Measurements from ENCODE around the gene UBE2L3. TPM values are rescaled to one million over a fixed set of nuclear protein-coding genes. Genes with fewer than 3 reads are reported as not detected.
A peak's percentile ranks its signal among the peaks of the same experiment; 100 is the strongest.

UBE2L3 gene
- polyA plus RNA-seq, 1 donor: 54.9 TPM

GRCh38 chr22:21660904-21661303 is 93.4 kb downstream of the UBE2L3 start:
- WGBS (ENCODE audit: insufficient coverage, low lambda C conversion rate): no CpG with 5 or more reads among the region's 7 CpGs
- H3K36me3 ChIP-seq (ENCODE audit: control insufficient read depth, insufficient read depth, low read length): no peaks in the 10 kb centered on the region
- DNase-seq: no peak
- H3K9me3 ChIP-seq (ENCODE audit: control insufficient read depth, low read depth, low read length): peaks cover 2% of the 10 kb centered on the region
- H3K27ac ChIP-seq (ENCODE audit: low read length): no peak overlapping the region
- H3K4me3 ChIP-seq (ENCODE audit: low read length): no peak overlapping the region
- H3K4me1 ChIP-seq (ENCODE audit: control insufficient read depth, insufficient read depth, low read length): peaks cover 17% of the 10 kb centered on the region
- peaks cover 4% of the 10 kb centered on the region for H3K27me3 ChIP-seq (ENCODE audit: control insufficient read depth, insufficient read depth, low read length)

GRCh38 chr22:21661991-21662390 is 94.5 kb downstream of the UBE2L3 start:
- no peak overlapping the region for H3K4me3 ChIP-seq (ENCODE audit: low read length)
- WGBS (ENCODE audit: insufficient coverage, low lambda C conversion rate): no CpG with 5 or more reads among the region's 5 CpGs
- H3K27ac ChIP-seq (ENCODE audit: low read length): no peak overlapping the region
- no peak for DNase-seq
- H3K27me3 ChIP-seq (ENCODE audit: control insufficient read depth, insufficient read depth, low read length): peaks cover 4% of the 10 kb centered on the region
- peaks cover 2% of the 10 kb centered on the region for H3K9me3 ChIP-seq (ENCODE audit: control insufficient read depth, low read depth, low read length)
- peaks cover 16% of the 10 kb centered on the region for H3K4me1 ChIP-seq (ENCODE audit: control insufficient read depth, insufficient read depth, low read length)
- no peaks in the 10 kb centered on the region for H3K36me3 ChIP-seq (ENCODE audit: control insufficient read depth, insufficient read depth, low read length)

GRCh38 chr22:21663738-21664137 is 96.2 kb downstream of the UBE2L3 start:
- DNase-seq: no peak
- no peaks in the 10 kb centered on the region for H3K9me3 ChIP-seq (ENCODE audit: control insufficient read depth, low read depth, low read length)
- WGBS (ENCODE audit: insufficient coverage, low lambda C conversion rate): no CpG with 5 or more reads among the region's 2 CpGs

GRCh38 chr22:21665047-21665851 is 97.7 kb downstream of the UBE2L3 start:
- H3K36me3 ChIP-seq (ENCODE audit: control insufficient read depth, insufficient read depth, low read length): no peaks in the 10 kb centered on the region
- H3K27me3 ChIP-seq (ENCODE audit: control insufficient read depth, insufficient read depth, low read length): peaks cover 4% of the 10 kb centered on the region
- H3K9me3 ChIP-seq (ENCODE audit: control insufficient read depth, low read depth, low read length): no peaks in the 10 kb centered on the region
- H3K4me3 ChIP-seq (ENCODE audit: low read length): peak overlapping the region; percentile 89
- WGBS (ENCODE audit: insufficient coverage, low lambda C conversion rate): no CpG with 5 or more reads among the region's 26 CpGs
- peak overlapping the region; percentile 94 for H3K27ac ChIP-seq (ENCODE audit: low read length)
- peaks cover 5% of the 10 kb centered on the region for H3K4me1 ChIP-seq (ENCODE audit: control insufficient read depth, insufficient read depth, low read length)
- DNase-seq: no peak

More at GRCh38 chr22:21663738-21664137, 96.2 kb downstream of the UBE2L3 start:
- H3K27ac ChIP-seq (ENCODE audit: low read length): no peak overlapping the region
- H3K36me3 ChIP-seq (ENCODE audit: control insufficient read depth, insufficient read depth, low read length): no peaks in the 10 kb centered on the region
- no peak overlapping the region for H3K4me3 ChIP-seq (ENCODE audit: low read length)
- H3K27me3 ChIP-seq (ENCODE audit: control insufficient read depth, insufficient read depth, low read length): peaks cover 4% of the 10 kb centered on the region
- H3K4me1 ChIP-seq (ENCODE audit: control insufficient read depth, insufficient read depth, low read length): peaks cover 5% of the 10 kb centered on the region

GRCh38 chr22:21666786-21667185 is 99.3 kb downstream of the UBE2L3 start:
- WGBS (ENCODE audit: insufficient coverage, low lambda C conversion rate): 40% methylated on average over 1 of the region's 16 CpGs
- Histone ChIP-seq H3K27ac (ENCODE audit: low read length) (peak overlapping the region; percentile 94), H3K36me3 (ENCODE audit: control insufficient read depth, insufficient read depth, low read length) (peaks cover 12% of the 10 kb centered on the region), H3K4me3 (ENCODE audit: low read length) (peak overlapping the region; percentile 89), H3K9me3 (ENCODE audit: control insufficient read depth, low read depth, low read length) (no peaks in the 10 kb centered on the region), H3K27me3 (ENCODE audit: control insufficient read depth, insufficient read depth, low read length) (no peaks in the 10 kb centered on the region), H3K4me1 (ENCODE audit: control insufficient read depth, insufficient read depth, low read length) (peaks cover 5% of the 10 kb centered on the region)
- peak in 1 of 2 donors; percentile 24 for DNase-seq

- WGBS (ENCODE audit: insufficient coverage, low lambda C conversion rate): no CpG with 5 or more reads among the region's 9 CpGs
- Histone ChIP-seq H3K4me1 (ENCODE audit: control insufficient read depth, insufficient read depth, low read length) (peaks cover 5% of the 10 kb centered on the region), H3K4me3 (ENCODE audit: low read length) (no peak overlapping the region), H3K36me3 (ENCODE audit: control insufficient read depth, insufficient read depth, low read length) (peaks cover 35% of the 10 kb centered on the region), H3K27me3 (ENCODE audit: control insufficient read depth, insufficient read depth, low read length) (no peaks in the 10 kb centered on the region), H3K9me3 (ENCODE audit: control insufficient read depth, low read depth, low read length) (no peaks in the 10 kb centered on the region), H3K27ac (ENCODE audit: low read length) (peak overlapping the region; percentile 55)
- DNase-seq: no peak
Observed at GRCh38 chr22:21669026-21669425, 101.5 kb downstream of the UBE2L3 start.

- WGBS (ENCODE audit: insufficient coverage, low lambda C conversion rate): 80% methylated on average over 1 of the region's 6 CpGs
- peaks cover 52% of the 10 kb centered on the region for H3K36me3 ChIP-seq (ENCODE audit: control insufficient read depth, insufficient read depth, low read length)
Observed at GRCh38 chr22:21672107-21672629, 104.7 kb downstream of the UBE2L3 start.

More at GRCh38 chr22:21672107-21672629, 104.7 kb downstream of the UBE2L3 start:
- H3K4me1 ChIP-seq (ENCODE audit: control insufficient read depth, insufficient read depth, low read length): no peaks in the 10 kb centered on the region
- no peaks in the 10 kb centered on the region for H3K27me3 ChIP-seq (ENCODE audit: control insufficient read depth, insufficient read depth, low read length)
- H3K9me3 ChIP-seq (ENCODE audit: control insufficient read depth, low read depth, low read length): peaks cover 4% of the 10 kb centered on the region
- no peak for DNase-seq
- H3K4me3 ChIP-seq (ENCODE audit: low read length): no peak overlapping the region
- H3K27ac ChIP-seq (ENCODE audit: low read length): no peak overlapping the region

Other genes starting within 250 kb of the UBE2L3 start
- 0.06 TPM for gene RIMBP3B, start 184.0 kb upstream of the UBE2L3 start, polyA plus RNA-seq
- gene HIC2, start 150.3 kb upstream of the UBE2L3 start, polyA plus RNA-seq: 24.4 TPM
- gene TMEM191C, start 100.3 kb upstream of the UBE2L3 start, polyA plus RNA-seq: 4.6 TPM
- 0.04 TPM for gene RIMBP3C, start 16.3 kb upstream of the UBE2L3 start, polyA plus RNA-seq
- 27.6 TPM for gene YDJC, start 62.3 kb downstream of the UBE2L3 start, polyA plus RNA-seq
- gene CCDC116, start 65.0 kb downstream of the UBE2L3 start, polyA plus RNA-seq: 0.28 TPM
- gene SDF2L1, start 74.6 kb downstream of the UBE2L3 start, polyA plus RNA-seq: 37.5 TPM
- 48.9 TPM for gene PPIL2, start 98.3 kb downstream of the UBE2L3 start, polyA plus RNA-seq
- gene YPEL1, start 168.1 kb downstream of the UBE2L3 start, polyA plus RNA-seq: 4.1 TPM

All from large intestine (tissue), 3 donors.